NOMO-1 treated with DMSO at 0.1 percent for 48 hours (cell line): Measurements from ENCODE around the gene SLC22A13.

Experiments
- DNase-seq: peaks from one replicate; lab custom pipeline; 2025; ENCODE audit not compliant: unreplicated experiment; lab: John Stamatoyannopoulos, UW

SLC22A13 gene

GRCh38 chr3:38327335-38328009 lies 61.9 kb downstream of the SLC22A13 start:
- no peak for DNase-seq
